ENCODE measurements around the gene IL1RAP. TPM values are rescaled to one million over a fixed set of nuclear protein-coding genes. Genes with fewer than 3 reads are reported as not detected.

IL1RAP gene
- total RNA-seq, 4 donors from 2014 or later = 0.80 to 8.6 (median 2.7) TPM

GRCh38 chr3:190591080-190591479 lies 77.2 kb downstream of the IL1RAP start:
- in situ Hi-C loops (cut with MboI; ENCODE audit: low pct_ligation_motif_present in 1 of 4, low pct_unique_long_range_greater_than_20kb in 1 of 4, low sequenced_read_pairs in 3 of 4) = no loop called here
- H3K4me3 ChIP-seq = no peak overlapping the region
- DNase-seq = no peak
- H3K4me1 ChIP-seq = no peaks in the 10 kb centered on the region
- TF ChIP-seq POLR2A (IDR thresholded peaks at IDR 0.05) = no peak
- TF ChIP-seq POLR2AphosphoS5 (IDR thresholded peaks at IDR 0.05) = no peak
- TF ChIP-seq EP300 (IDR thresholded peaks at IDR 0.05; ENCODE audit: low read depth) = no peak
- TF ChIP-seq CTCF (IDR thresholded peaks at IDR 0.05) = no peak
- no peak overlapping the region for H3K27ac ChIP-seq
- H3K9me3 ChIP-seq = no peaks in the 10 kb centered on the region
- WGBS, 2 donors (ENCODE audit: low coverage in 1 of 2) = 33 to 49% methylated on average over 4 to 6 of the region's 6 CpGs
- H3K36me3 ChIP-seq = no peaks in the 10 kb centered on the region
- intact Hi-C loops (cut with DNase I; ENCODE audit: low total_unique reads) = no loop called here
- no peaks in the 10 kb centered on the region for H3K27me3 ChIP-seq

- DNase-seq = no peak
- Histone ChIP-seq H3K27me3 (no peaks in the 10 kb centered on the region), H3K4me3 (no peak overlapping the region), H3K36me3 (no peaks in the 10 kb centered on the region), H3K9me3 (no peaks in the 10 kb centered on the region), H3K4me1 (no peaks in the 10 kb centered on the region), H3K27ac (no peak overlapping the region)
- intact Hi-C loops (cut with DNase I; ENCODE audit: low total_unique reads) = no loop called here
- WGBS, 2 donors (ENCODE audit: low coverage in 1 of 2) = 70 to 77% methylated on average over 2 of the region's 2 CpGs
- TF ChIP-seq POLR2AphosphoS5 (IDR thresholded peaks at IDR 0.05) (no peak), POLR2A (IDR thresholded peaks at IDR 0.05) (no peak)
- in situ Hi-C loops (cut with MboI; ENCODE audit: low pct_ligation_motif_present in 1 of 4, low pct_unique_long_range_greater_than_20kb in 1 of 4, low sequenced_read_pairs in 3 of 4) = no loop called here
Measured at GRCh38 chr3:190593075-190593474, 79.2 kb downstream of the IL1RAP start.

GRCh38 chr3:190594171-190594570 lies 80.3 kb downstream of the IL1RAP start:
- Histone ChIP-seq H3K27ac (no peak overlapping the region), H3K4me1 (no peaks in the 10 kb centered on the region), H3K4me3 (no peak overlapping the region), H3K27me3 (no peaks in the 10 kb centered on the region), H3K36me3 (no peaks in the 10 kb centered on the region), H3K9me3 (no peaks in the 10 kb centered on the region)
- intact Hi-C loops (cut with DNase I; ENCODE audit: low total_unique reads) (no loop called here), in situ Hi-C loops (cut with MboI; ENCODE audit: low pct_ligation_motif_present in 1 of 4, low pct_unique_long_range_greater_than_20kb in 1 of 4, low sequenced_read_pairs in 3 of 4) (no loop called here)
- TF ChIP-seq CTCF (IDR thresholded peaks at IDR 0.05) (no peak), EP300 (IDR thresholded peaks at IDR 0.05; ENCODE audit: low read depth) (no peak), POLR2A (IDR thresholded peaks at IDR 0.05) (no peak), POLR2AphosphoS5 (IDR thresholded peaks at IDR 0.05) (no peak)
- no peak for DNase-seq
- WGBS, 2 donors (ENCODE audit: low coverage in 1 of 2) = 55 to 74% methylated on average over 3 to 4 of the region's 4 CpGs

GRCh38 chr3:190595179-190595795 lies 81.4 kb downstream of the IL1RAP start:
- no peak for DNase-seq
- no peaks in the 10 kb centered on the region for H3K9me3 ChIP-seq
- no peaks in the 10 kb centered on the region for H3K36me3 ChIP-seq
- WGBS, 2 donors (ENCODE audit: low coverage in 1 of 2) = 89 to 91% methylated on average over 6 to 9 of the region's 9 CpGs
- TF ChIP-seq EP300 (IDR thresholded peaks at IDR 0.05; ENCODE audit: low read depth) (no peak), CTCF (IDR thresholded peaks at IDR 0.05) (no peak), POLR2AphosphoS5 (IDR thresholded peaks at IDR 0.05) (no peak)
- no peak overlapping the region for H3K4me3 ChIP-seq
- no peaks in the 10 kb centered on the region for H3K4me1 ChIP-seq
- H3K27me3 ChIP-seq = no peaks in the 10 kb centered on the region
- H3K27ac ChIP-seq = no peak overlapping the region
- in situ Hi-C loops (cut with MboI; ENCODE audit: low pct_ligation_motif_present in 1 of 4, low pct_unique_long_range_greater_than_20kb in 1 of 4, low sequenced_read_pairs in 3 of 4) (no loop called here), intact Hi-C loops (cut with DNase I; ENCODE audit: low total_unique reads) (no loop called here)

GRCh38 chr3:190595807-190596206 lies 81.9 kb downstream of the IL1RAP start:
- Histone ChIP-seq H3K27me3 (no peaks in the 10 kb centered on the region), H3K36me3 (no peaks in the 10 kb centered on the region), H3K27ac (no peak overlapping the region), H3K4me3 (no peak overlapping the region), H3K9me3 (no peaks in the 10 kb centered on the region), H3K4me1 (no peaks in the 10 kb centered on the region)
- in situ Hi-C loops (cut with MboI; ENCODE audit: low pct_ligation_motif_present in 1 of 4, low pct_unique_long_range_greater_than_20kb in 1 of 4, low sequenced_read_pairs in 3 of 4) (no loop called here), intact Hi-C loops (cut with DNase I; ENCODE audit: low total_unique reads) (no loop called here)
- DNase-seq = no peak
- WGBS, 2 donors (ENCODE audit: low coverage in 1 of 2) = 80 to 86% methylated on average over 2 of the region's 2 CpGs
- TF ChIP-seq POLR2AphosphoS5 (IDR thresholded peaks at IDR 0.05) (no peak), POLR2A (IDR thresholded peaks at IDR 0.05) (no peak), CTCF (IDR thresholded peaks at IDR 0.05) (no peak), EP300 (IDR thresholded peaks at IDR 0.05; ENCODE audit: low read depth) (no peak)
